AG04449 (cell line): Measurements from ENCODE around the gene CERCAM.

Experiments used
- CTCF ChIA-PET: fragments of 350-600 bp; formaldehyde crosslinking; extraction: SDS; loops from one replicate; lab custom pipeline; 2021; ENCODE audit warnings: antibody characterized with exemption; lab: Yijun Ruan, JAX
- POLR2A ChIA-PET: fragments of 400-600, 350-600 bp; formaldehyde crosslinking; extraction: SDS; loops from one replicate; lab custom pipeline; 2020; ENCODE audit warnings: antibody characterized with exemption, inconsistent platforms; lab: Yijun Ruan, JAX
- DNase-seq: peaks from one replicate; pipeline ENCODE4 v3.0.0-alpha.2; 2010; ENCODE audit warnings: low read depth, low spot score
- H3K4me3 ChIP-seq: 2 replicates; pipeline ENCODE4 v1.5.1; 2011; ENCODE audit warnings: low read depth, mild to moderate bottlenecking, control low read depth, low read length
- TF ChIP-seq, protein P1 (sequence below): IDR thresholded peaks from one replicate; pipeline ENCODE4 v1.5.1; 2011; ENCODE audit warnings: mild to moderate bottlenecking, moderate library complexity, low read length, control low read depth, inconsistent platforms; ENCODE audit not compliant: insufficient read depth; ENCODE audit errors: missing control alignments

The CERCAM gene

DNA sequence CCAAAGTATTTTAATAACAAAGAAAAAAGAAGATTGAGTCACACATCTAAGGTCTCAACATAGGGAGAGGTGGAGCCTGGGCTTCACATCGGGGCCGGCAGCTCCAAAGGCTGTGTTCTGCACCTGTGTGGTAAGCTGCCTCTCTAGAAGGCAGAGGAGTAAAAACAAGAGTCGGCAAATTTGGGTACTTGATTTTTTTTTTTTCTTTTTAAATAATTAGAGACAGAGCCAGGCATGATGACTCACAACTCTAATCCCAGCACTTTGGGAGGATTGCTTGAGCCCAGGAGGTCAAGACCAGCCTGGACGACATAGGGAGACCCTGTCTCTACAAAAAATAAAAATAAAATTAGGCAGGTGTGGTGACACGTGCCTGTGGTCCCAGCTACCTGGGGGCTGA lies 44.8 kb upstream of the CERCAM start:
- ChIA-PET CTCF (interaction anchor here (1.3 to 2.4 kb wide), 3 partner anchors 13 to 44 kb away, joined by 3 to 8 read pairs (median 4); no protein-coding TSS in a partner anchor), POLR2A (no interaction called here)
- DNase-seq = no peak
- no peak overlapping the region for H3K4me3 ChIP-seq
- TF ChIP-seq, protein P1, sequence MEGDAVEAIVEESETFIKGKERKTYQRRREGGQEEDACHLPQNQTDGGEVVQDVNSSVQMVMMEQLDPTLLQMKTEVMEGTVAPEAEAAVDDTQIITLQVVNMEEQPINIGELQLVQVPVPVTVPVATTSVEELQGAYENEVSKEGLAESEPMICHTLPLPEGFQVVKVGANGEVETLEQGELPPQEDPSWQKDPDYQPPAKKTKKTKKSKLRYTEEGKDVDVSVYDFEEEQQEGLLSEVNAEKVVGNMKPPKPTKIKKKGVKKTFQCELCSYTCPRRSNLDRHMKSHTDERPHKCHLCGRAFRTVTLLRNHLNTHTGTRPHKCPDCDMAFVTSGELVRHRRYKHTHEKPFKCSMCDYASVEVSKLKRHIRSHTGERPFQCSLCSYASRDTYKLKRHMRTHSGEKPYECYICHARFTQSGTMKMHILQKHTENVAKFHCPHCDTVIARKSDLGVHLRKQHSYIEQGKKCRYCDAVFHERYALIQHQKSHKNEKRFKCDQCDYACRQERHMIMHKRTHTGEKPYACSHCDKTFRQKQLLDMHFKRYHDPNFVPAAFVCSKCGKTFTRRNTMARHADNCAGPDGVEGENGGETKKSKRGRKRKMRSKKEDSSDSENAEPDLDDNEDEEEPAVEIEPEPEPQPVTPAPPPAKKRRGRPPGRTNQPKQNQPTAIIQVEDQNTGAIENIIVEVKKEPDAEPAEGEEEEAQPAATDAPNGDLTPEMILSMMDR = no peak

DNA sequence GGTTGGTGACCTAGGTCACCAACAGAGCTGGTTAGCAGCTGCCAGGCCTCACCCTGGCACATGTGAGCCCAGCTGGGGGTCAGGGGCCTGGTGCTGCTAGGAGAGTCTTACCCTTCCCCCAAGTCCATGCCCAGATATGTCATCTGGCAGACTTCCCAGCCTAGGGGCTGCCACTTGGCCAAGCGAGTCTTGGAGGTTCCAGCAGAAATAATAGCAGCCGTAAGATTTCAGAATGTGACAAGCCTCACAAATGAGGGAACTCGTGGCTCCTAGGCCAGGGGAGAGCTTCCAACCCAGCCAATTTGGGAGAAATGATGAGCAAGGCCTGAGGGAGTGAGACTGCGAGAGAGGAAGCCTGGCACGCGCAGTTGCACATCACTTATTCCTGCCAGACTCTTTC lies 38.4 kb upstream of the CERCAM start:
- TF ChIP-seq, protein P1 = no peak
- DNase-seq = no peak
- POLR2A ChIA-PET = no interaction called here
- CTCF ChIA-PET = interaction anchor here (1.2 to 5.5 kb wide), 5 partner anchors 10 to 57 kb away, joined by 3 to 30 read pairs (median 3); partner anchors contain the start of gene CERCAM
- H3K4me3 ChIP-seq = no peak overlapping the region

DNA sequence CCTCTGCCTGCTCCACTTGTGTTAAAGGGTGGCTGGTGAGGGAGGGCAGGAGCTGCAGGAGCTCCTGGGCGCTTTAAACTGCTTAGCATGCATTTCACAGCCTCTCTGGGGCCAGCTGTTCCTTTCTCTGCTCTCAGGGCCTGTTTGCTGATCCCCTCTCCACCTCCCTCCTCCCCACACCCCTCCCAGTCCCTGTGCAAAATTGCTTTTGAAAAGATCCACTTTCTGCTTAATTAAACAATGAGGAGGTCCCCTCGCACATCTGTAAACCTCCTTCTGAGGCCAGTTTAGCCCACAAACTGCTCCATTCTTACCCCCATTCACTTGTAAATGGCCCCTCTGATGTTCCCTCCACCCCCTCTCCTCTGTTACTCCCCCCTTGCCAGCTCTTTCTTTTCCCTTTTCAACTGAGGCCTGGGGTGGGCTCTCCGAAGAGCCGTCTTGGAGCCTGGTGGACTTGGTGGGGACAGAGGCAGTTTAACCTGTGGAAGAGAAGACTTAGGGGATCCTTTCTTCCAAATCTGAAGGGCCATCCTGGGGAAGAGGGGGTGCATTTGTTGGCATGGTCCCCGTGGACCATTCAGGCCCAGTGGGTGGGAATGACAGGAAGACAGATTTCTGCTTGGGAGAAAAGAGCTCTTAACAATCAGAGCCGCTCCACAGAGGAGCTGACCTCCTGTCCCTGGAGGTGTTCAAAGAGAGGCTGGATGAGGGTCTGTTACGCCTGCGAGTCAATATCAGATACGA lies 37.5 kb upstream of the CERCAM start:
- ChIA-PET POLR2A (interaction anchor here (1.9 kb wide), 1 partner anchor 12 kb away, joined by 4 read pairs; the partner anchor contains the start of gene URM1), CTCF (interaction anchor here (1.2 to 5.5 kb wide), 8 partner anchors 11 to 88 kb away, joined by 3 to 30 read pairs (median 6); partner anchors contain the start of gene CERCAM)
- H3K4me3 ChIP-seq = no peak overlapping the region

DNA sequence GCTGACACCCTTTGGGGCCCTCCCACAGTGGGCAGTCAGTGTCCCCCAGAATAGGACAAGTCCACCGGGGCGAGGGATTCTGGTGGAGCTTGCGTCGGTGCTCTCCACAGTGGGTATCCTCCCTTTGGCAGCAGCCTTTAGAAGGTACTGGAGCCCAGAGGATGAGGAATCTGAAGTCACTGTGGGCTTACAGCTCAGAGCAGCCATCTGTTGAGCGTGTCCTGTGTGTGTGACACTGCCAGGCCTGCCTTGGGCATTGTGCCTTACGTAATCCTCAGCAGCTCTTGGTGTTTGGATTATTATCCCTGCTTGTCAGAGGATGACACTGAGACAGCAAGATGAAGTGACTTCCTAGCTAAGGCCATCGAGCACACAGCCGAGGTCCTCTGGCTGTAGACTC lies 36.9 kb upstream of the CERCAM start:
- TF ChIP-seq, protein P1 = no peak
- POLR2A ChIA-PET = interaction anchor here (1.9 kb wide), 1 partner anchor 13 kb away, joined by 4 read pairs; the partner anchor contains the start of gene URM1
- CTCF ChIA-PET = interaction anchor here (1.5 to 5.5 kb wide), 5 partner anchors 22 to 88 kb away, joined by 3 to 30 read pairs (median 8); partner anchors contain the start of gene CERCAM
- DNase-seq = no peak
- H3K4me3 ChIP-seq = no peak overlapping the region

More for the DNA sequence above, 37.5 kb upstream of the CERCAM start:
- TF ChIP-seq, protein P1 = no peak
- DNase-seq = no peak

DNA sequence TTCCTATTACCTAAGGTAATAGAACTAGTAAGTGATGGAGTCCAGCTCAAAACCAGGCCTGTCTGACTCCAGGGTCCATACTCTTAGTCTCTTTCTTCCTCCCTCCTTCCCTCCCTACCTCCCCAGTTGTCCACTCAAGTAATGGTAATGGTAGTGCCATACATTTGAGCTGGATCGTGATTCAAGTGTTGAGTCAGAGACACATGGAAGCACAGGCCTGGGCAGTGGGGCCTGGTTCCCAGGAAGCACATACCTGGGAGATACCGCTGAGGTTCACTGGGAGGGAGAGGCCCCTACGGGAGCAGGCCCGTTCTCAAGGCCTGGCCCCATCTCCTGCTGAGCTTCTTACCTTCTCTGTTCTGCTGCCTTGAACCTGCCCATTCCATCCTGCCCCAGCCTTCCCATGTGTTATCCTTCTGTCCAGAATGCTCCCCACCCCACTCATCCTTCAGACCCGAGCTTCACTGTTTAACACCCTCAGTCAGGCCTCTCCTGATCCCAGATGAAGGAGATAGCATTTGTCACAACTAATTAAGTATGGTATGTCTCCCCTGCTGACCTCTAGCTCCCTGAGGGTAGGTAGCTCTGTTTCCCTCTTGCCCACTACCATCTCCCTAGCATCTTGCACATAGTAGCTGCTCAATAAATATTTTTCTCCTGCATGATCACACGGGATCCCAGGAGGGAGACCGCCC lies 35.7 kb upstream of the CERCAM start:
- POLR2A ChIA-PET = interaction anchor here (1.9 kb wide), 1 partner anchor 14 kb away, joined by 4 read pairs; the partner anchor contains the start of gene URM1
- no peak for DNase-seq
- TF ChIP-seq, protein P1 = no peak
- CTCF ChIA-PET = interaction anchor here (2.2 to 5.5 kb wide), 3 partner anchors 23 to 89 kb away, joined by 8 to 30 read pairs (median 8); partner anchors contain the start of gene CERCAM
- H3K4me3 ChIP-seq = no peak overlapping the region
